Epithelial cell of umbilical artery (primary cell): Measurements from ENCODE around the gene OSBPL3. TPM values are rescaled to one million over a fixed set of nuclear protein-coding genes. Genes with fewer than 3 reads are reported as not detected.

Experiments
- total RNA-seq: library from RNA; depleted of rRNA; stranded (reverse); fragments of >200 nt; gene quantifications from 2 replicates; pipeline ENCODE4 v1.2.3, GENCODE V29; 2014

OSBPL3 gene
- 17.2 and 23.9 TPM in 2 replicates for total RNA-seq

GRCh38 chr7:24979863-24980533 is at the start of gene OSBPL3:
OSBPL3 (minus strand) TSS chr7:24980178; CDS start chr7:24892472, 87,706 bp downstream.

GRCh38 chr7:24757353-24758275 is 222.4 kb downstream of the OSBPL3 start, which contains the start of gene GSDME:
GSDME (minus strand) TSS chr7:24757464; CDS start chr7:24749774, 7,690 bp downstream.

Other genes with a start within 250 kb of the OSBPL3 start
- gene GSDME, start 222.7 kb downstream of the OSBPL3 start, total RNA-seq: 30.5 and 41.3 TPM in 2 replicates
- 52.3 and 60.9 TPM in 2 replicates for gene CYCS, start 145.1 kb upstream of the OSBPL3 start, total RNA-seq
- not detected in 2 replicates for gene NPVF, start 248.3 kb upstream of the OSBPL3 start, total RNA-seq